ENCODE data around the gene SLC35F1.

The SLC35F1 gene

GRCh38 chr6:117910549-117910948 is 3.5 kb downstream of the SLC35F1 start:
- H3K4me3 ChIP-seq (ENCODE audit: low read depth, low read length): no peak overlapping the region
- no peak overlapping the region for H3K9ac ChIP-seq (ENCODE audit: low read depth, low read length)
- no peaks in the 10 kb centered on the region for H3K36me3 ChIP-seq (ENCODE audit: control insufficient read depth, insufficient read depth, low read length)
- peaks cover 2% of the 10 kb centered on the region for H3K4me1 ChIP-seq (ENCODE audit: control insufficient read depth, insufficient read depth, low read length)
- no peaks in the 10 kb centered on the region for H3K9me3 ChIP-seq (ENCODE audit: control insufficient read depth, insufficient read depth, low read length)
- H3K27me3 ChIP-seq (ENCODE audit: control insufficient read depth, insufficient read depth, low read length): peaks cover 25% of the 10 kb centered on the region

- Histone ChIP-seq H3K36me3 (ENCODE audit: control insufficient read depth, insufficient read depth, low read length) (no peaks in the 10 kb centered on the region), H3K27me3 (ENCODE audit: control insufficient read depth, insufficient read depth, low read length) (peaks cover 24% of the 10 kb centered on the region), H3K9ac (ENCODE audit: low read depth, low read length) (no peak overlapping the region), H3K9me3 (ENCODE audit: control insufficient read depth, insufficient read depth, low read length) (no peaks in the 10 kb centered on the region), H3K4me3 (ENCODE audit: low read depth, low read length) (no peak overlapping the region), H3K4me1 (ENCODE audit: control insufficient read depth, insufficient read depth, low read length) (peaks cover 2% of the 10 kb centered on the region)
These were observed 4.1 kb downstream of the SLC35F1 start for GRCh38 chr6:117911150-117911549.

GRCh38 chr6:117911660-117912059 is 4.6 kb downstream of the SLC35F1 start:
- no peak overlapping the region for H3K4me3 ChIP-seq (ENCODE audit: low read depth, low read length)
- H3K27me3 ChIP-seq (ENCODE audit: control insufficient read depth, insufficient read depth, low read length): peaks cover 28% of the 10 kb centered on the region
- no peak overlapping the region for H3K9ac ChIP-seq (ENCODE audit: low read depth, low read length)
- H3K36me3 ChIP-seq (ENCODE audit: control insufficient read depth, insufficient read depth, low read length): no peaks in the 10 kb centered on the region
- no peaks in the 10 kb centered on the region for H3K9me3 ChIP-seq (ENCODE audit: control insufficient read depth, insufficient read depth, low read length)
- H3K4me1 ChIP-seq (ENCODE audit: control insufficient read depth, insufficient read depth, low read length): peaks cover under 1% of the 10 kb centered on the region

- no peaks in the 10 kb centered on the region for H3K9me3 ChIP-seq (ENCODE audit: control insufficient read depth, insufficient read depth, low read length)
- H3K36me3 ChIP-seq (ENCODE audit: control insufficient read depth, insufficient read depth, low read length): no peaks in the 10 kb centered on the region
- H3K4me1 ChIP-seq (ENCODE audit: control insufficient read depth, insufficient read depth, low read length): peaks cover 4% of the 10 kb centered on the region
- no peak overlapping the region for H3K4me3 ChIP-seq (ENCODE audit: low read depth, low read length)
- peaks cover 34% of the 10 kb centered on the region for H3K27me3 ChIP-seq (ENCODE audit: control insufficient read depth, insufficient read depth, low read length)
- no peak overlapping the region for H3K9ac ChIP-seq (ENCODE audit: low read depth, low read length)
These were observed 8.8 kb downstream of the SLC35F1 start for GRCh38 chr6:117915846-117916245.

- no peaks in the 10 kb centered on the region for H3K36me3 ChIP-seq (ENCODE audit: control insufficient read depth, insufficient read depth, low read length)
- peaks cover 4% of the 10 kb centered on the region for H3K4me1 ChIP-seq (ENCODE audit: control insufficient read depth, insufficient read depth, low read length)
- H3K9me3 ChIP-seq (ENCODE audit: control insufficient read depth, insufficient read depth, low read length): no peaks in the 10 kb centered on the region
- H3K4me3 ChIP-seq (ENCODE audit: low read depth, low read length): no peak overlapping the region
- no peak overlapping the region for H3K9ac ChIP-seq (ENCODE audit: low read depth, low read length)
- H3K27me3 ChIP-seq (ENCODE audit: control insufficient read depth, insufficient read depth, low read length): peaks cover 38% of the 10 kb centered on the region
These were observed 9.4 kb downstream of the SLC35F1 start for GRCh38 chr6:117916483-117916882.

- Histone ChIP-seq H3K9ac (ENCODE audit: low read depth, low read length) (no peak overlapping the region), H3K36me3 (ENCODE audit: control insufficient read depth, insufficient read depth, low read length) (no peaks in the 10 kb centered on the region), H3K4me1 (ENCODE audit: control insufficient read depth, insufficient read depth, low read length) (peaks cover 4% of the 10 kb centered on the region), H3K9me3 (ENCODE audit: control insufficient read depth, insufficient read depth, low read length) (no peaks in the 10 kb centered on the region), H3K27me3 (ENCODE audit: control insufficient read depth, insufficient read depth, low read length) (peaks cover 45% of the 10 kb centered on the region), H3K4me3 (ENCODE audit: low read depth, low read length) (no peak overlapping the region)
These were observed 10.1 kb downstream of the SLC35F1 start for GRCh38 chr6:117917176-117917575.

GRCh38 chr6:117918454-117918853 is 11.4 kb downstream of the SLC35F1 start:
- Histone ChIP-seq H3K9me3 (ENCODE audit: control insufficient read depth, insufficient read depth, low read length) (no peaks in the 10 kb centered on the region), H3K36me3 (ENCODE audit: control insufficient read depth, insufficient read depth, low read length) (no peaks in the 10 kb centered on the region), H3K4me3 (ENCODE audit: low read depth, low read length) (no peak overlapping the region), H3K4me1 (ENCODE audit: control insufficient read depth, insufficient read depth, low read length) (peaks cover 4% of the 10 kb centered on the region), H3K27me3 (ENCODE audit: control insufficient read depth, insufficient read depth, low read length) (peaks cover 47% of the 10 kb centered on the region), H3K9ac (ENCODE audit: low read depth, low read length) (no peak overlapping the region)

GRCh38 chr6:117919275-117919674 is 12.2 kb downstream of the SLC35F1 start:
- peak overlapping the region; percentile 69 for H3K4me3 ChIP-seq (ENCODE audit: low read depth, low read length)
- no peaks in the 10 kb centered on the region for H3K9me3 ChIP-seq (ENCODE audit: control insufficient read depth, insufficient read depth, low read length)
- H3K4me1 ChIP-seq (ENCODE audit: control insufficient read depth, insufficient read depth, low read length): peaks cover 4% of the 10 kb centered on the region
- H3K27me3 ChIP-seq (ENCODE audit: control insufficient read depth, insufficient read depth, low read length): peaks cover 47% of the 10 kb centered on the region
- H3K36me3 ChIP-seq (ENCODE audit: control insufficient read depth, insufficient read depth, low read length): no peaks in the 10 kb centered on the region
- H3K9ac ChIP-seq (ENCODE audit: low read depth, low read length): no peak overlapping the region

- Histone ChIP-seq H3K9ac (ENCODE audit: low read depth, low read length) (no peak overlapping the region), H3K4me1 (ENCODE audit: control insufficient read depth, insufficient read depth, low read length) (peaks cover 4% of the 10 kb centered on the region), H3K4me3 (ENCODE audit: low read depth, low read length) (peak overlapping the region; percentile 69), H3K36me3 (ENCODE audit: control insufficient read depth, insufficient read depth, low read length) (no peaks in the 10 kb centered on the region), H3K9me3 (ENCODE audit: control insufficient read depth, insufficient read depth, low read length) (no peaks in the 10 kb centered on the region), H3K27me3 (ENCODE audit: control insufficient read depth, insufficient read depth, low read length) (peaks cover 47% of the 10 kb centered on the region)
These were observed 13.0 kb downstream of the SLC35F1 start for GRCh38 chr6:117919775-117920729.

GRCh38 chr6:117924690-117925089 is 17.6 kb downstream of the SLC35F1 start:
- Histone ChIP-seq H3K36me3 (ENCODE audit: control insufficient read depth, insufficient read depth, low read length) (no peaks in the 10 kb centered on the region), H3K4me3 (ENCODE audit: low read depth, low read length) (no peak overlapping the region), H3K9ac (ENCODE audit: low read depth, low read length) (no peak overlapping the region), H3K9me3 (ENCODE audit: control insufficient read depth, insufficient read depth, low read length) (no peaks in the 10 kb centered on the region), H3K4me1 (ENCODE audit: control insufficient read depth, insufficient read depth, low read length) (no peaks in the 10 kb centered on the region), H3K27me3 (ENCODE audit: control insufficient read depth, insufficient read depth, low read length) (peaks cover 13% of the 10 kb centered on the region)

GRCh38 chr6:117927866-117928265 is 20.8 kb downstream of the SLC35F1 start:
- Histone ChIP-seq H3K4me3 (ENCODE audit: low read depth, low read length) (no peak overlapping the region), H3K9me3 (ENCODE audit: control insufficient read depth, insufficient read depth, low read length) (no peaks in the 10 kb centered on the region), H3K9ac (ENCODE audit: low read depth, low read length) (no peak overlapping the region), H3K27me3 (ENCODE audit: control insufficient read depth, insufficient read depth, low read length) (no peaks in the 10 kb centered on the region), H3K4me1 (ENCODE audit: control insufficient read depth, insufficient read depth, low read length) (no peaks in the 10 kb centered on the region), H3K36me3 (ENCODE audit: control insufficient read depth, insufficient read depth, low read length) (no peaks in the 10 kb centered on the region)

- H3K36me3 ChIP-seq (ENCODE audit: control insufficient read depth, insufficient read depth, low read length): no peaks in the 10 kb centered on the region
- H3K27me3 ChIP-seq (ENCODE audit: control insufficient read depth, insufficient read depth, low read length): no peaks in the 10 kb centered on the region
- H3K4me1 ChIP-seq (ENCODE audit: control insufficient read depth, insufficient read depth, low read length): no peaks in the 10 kb centered on the region
- H3K4me3 ChIP-seq (ENCODE audit: low read depth, low read length): no peak overlapping the region
- no peaks in the 10 kb centered on the region for H3K9me3 ChIP-seq (ENCODE audit: control insufficient read depth, insufficient read depth, low read length)
- H3K9ac ChIP-seq (ENCODE audit: low read depth, low read length): no peak overlapping the region
These were observed 21.8 kb downstream of the SLC35F1 start for GRCh38 chr6:117928833-117929232.
